ENCODE results near the gene NDFIP1.

GRCh38 chr5:142143878-142144277, 35.3 kb downstream of the NDFIP1 start:
- TF ChIP-seq, protein P1, sequence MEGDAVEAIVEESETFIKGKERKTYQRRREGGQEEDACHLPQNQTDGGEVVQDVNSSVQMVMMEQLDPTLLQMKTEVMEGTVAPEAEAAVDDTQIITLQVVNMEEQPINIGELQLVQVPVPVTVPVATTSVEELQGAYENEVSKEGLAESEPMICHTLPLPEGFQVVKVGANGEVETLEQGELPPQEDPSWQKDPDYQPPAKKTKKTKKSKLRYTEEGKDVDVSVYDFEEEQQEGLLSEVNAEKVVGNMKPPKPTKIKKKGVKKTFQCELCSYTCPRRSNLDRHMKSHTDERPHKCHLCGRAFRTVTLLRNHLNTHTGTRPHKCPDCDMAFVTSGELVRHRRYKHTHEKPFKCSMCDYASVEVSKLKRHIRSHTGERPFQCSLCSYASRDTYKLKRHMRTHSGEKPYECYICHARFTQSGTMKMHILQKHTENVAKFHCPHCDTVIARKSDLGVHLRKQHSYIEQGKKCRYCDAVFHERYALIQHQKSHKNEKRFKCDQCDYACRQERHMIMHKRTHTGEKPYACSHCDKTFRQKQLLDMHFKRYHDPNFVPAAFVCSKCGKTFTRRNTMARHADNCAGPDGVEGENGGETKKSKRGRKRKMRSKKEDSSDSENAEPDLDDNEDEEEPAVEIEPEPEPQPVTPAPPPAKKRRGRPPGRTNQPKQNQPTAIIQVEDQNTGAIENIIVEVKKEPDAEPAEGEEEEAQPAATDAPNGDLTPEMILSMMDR (conservative IDR thresholded peaks at IDR 0.05) = peak; percentile 78
- TF ChIP-seq EZH2 (IDR thresholded peaks at IDR 0.05; ENCODE audit: low read depth) = no peak
